K562 (cell line): ENCODE measurements around the gene ERP29. TPM values are rescaled to one million over a fixed set of nuclear protein-coding genes. Genes with fewer than 3 reads are reported as not detected.

Experiments used
- BACH1 ChIP-seq: fragments of 200-800 bp; sonication (Bioruptor generic); IDR thresholded peaks from 2 replicates; pipeline ENCODE4 v1.6.1; 2016; ENCODE audit warnings: missing genetic modification characterization, missing compliant biosample characterization
- ETS1 ChIP-seq: conservative IDR thresholded peaks from 2 replicates; pipeline ENCODE4 v1.6.1; 2011; ENCODE audit warnings: low read depth, mild to moderate bottlenecking, low read length; ENCODE audit not compliant: control insufficient read depth
- GABPB2 ChIP-seq: fragments of 250-450 bp; sonication (Bioruptor Pico); conservative IDR thresholded peaks from 2 replicates; pipeline ENCODE4 v1.5.1; 2021; ENCODE audit warnings: mild to moderate bottlenecking
- KAT2B ChIP-seq: IDR thresholded peaks from one replicate; pipeline ENCODE4 v1.6.1; 2012; ENCODE audit warnings: low read depth, mild to moderate bottlenecking, control low read depth, inconsistent platforms, low read length, moderate library complexity
- NFRKB ChIP-seq: fragments of 450-650 bp; IDR thresholded peaks from 2 replicates; pipeline ENCODE4 v1.6.1; 2016; ENCODE audit warnings: low read depth
- PHF8 ChIP-seq: fragments of 200-600 bp; sonication (generic); IDR thresholded peaks from 2 replicates; pipeline ENCODE4 v1.6.1; 2012; ENCODE audit warnings: mixed run types, mild to moderate bottlenecking, inconsistent platforms, low read length, moderate library complexity, borderline replicate concordance
- PRDM10 ChIP-seq: fragments of 450-650 bp; IDR thresholded peaks from 2 replicates; pipeline ENCODE4 v1.6.1; 2018; ENCODE audit not compliant: partially characterized antibody
- SNIP1 ChIP-seq: fragments of 450-650 bp; IDR thresholded peaks from 2 replicates; pipeline ENCODE4 v1.7.1; 2017; ENCODE audit warnings: low read depth, mild to moderate bottlenecking
- TOE1 ChIP-seq, 2 experiments: fragments of 450-650 bp in 1 of 2; sonication (generic) in 1 of 2; formaldehyde crosslinking in 1 of 2; IDR thresholded peaks; 2 replicates each; pipeline versions ENCODE4 v1.7.1 to v1.8.0; 2016 to 2022; ENCODE audit warnings: borderline replicate concordance in 2 of 2, mild to moderate bottlenecking in 2 of 2, antibody characterized with exemption in 1 of 2, inconsistent platforms in 1 of 2, low read depth in 1 of 2, missing genetic modification reagents in 1 of 2, moderate library complexity in 1 of 2
- ZNF146 ChIP-seq: IDR thresholded peaks from one replicate; pipeline ENCODE4 v1.6.1; 2018; ENCODE audit warnings: missing compliant biosample characterization; ENCODE audit not compliant: unreplicated experiment
- ZNF830 ChIP-seq: fragments of 250-450 bp; sonication (Bioruptor Pico); IDR thresholded peaks from 2 replicates; pipeline ENCODE4 v1.5.0; 2021; ENCODE audit warnings: mild to moderate bottlenecking
- polyA plus RNA-seq, 8 experiments: library from polyadenylated mRNA; depleted of rRNA in 4 of 8; stranded (reverse) in 5 of 8; unstranded in 3 of 8; fragments of >200 nt; fragmentation: Nextera tagmentation in 2 of 8; fragmentation: Illumina TruSeq in 1 of 8; extraction: Ambion mirVana in 2 of 8; extraction: Trizol in 1 of 8; gene quantifications; 2 replicates each; pipeline versions ENCODE4 v1.2.1 to v1.2.3, GENCODE V29; 2011 to 2014; ENCODE audit warnings: inconsistent platforms in 1 of 8, missing spikeins in 1 of 8
- total RNA-seq, 7 experiments: library from RNA; depleted of rRNA in 6 of 7; stranded (reverse); fragments of >200 nt in 6 of 7; fragmentation: Illumina TruSeq in 2 of 7; extraction: Trizol in 2 of 7; gene quantifications; 2 replicates each; pipeline versions ENCODE4 v1.2.1 to v1.2.3, GENCODE V29; 2011 to 2021; ENCODE audit warnings: low replicate concordance in 1 of 7
- TF ChIP-seq, protein P1 (sequence below): fragments of 250-450 bp; sonication (Bioruptor Pico); IDR thresholded peaks from 2 replicates; pipeline ENCODE4 v1.5.0; 2021; ENCODE audit warnings: mild to moderate bottlenecking, moderate library complexity
- TF ChIP-seq, protein P2 (sequence below): sonication (generic); formaldehyde crosslinking; IDR thresholded peaks from 2 replicates; pipeline ENCODE4 v1.4.0; 2020; ENCODE audit warnings: mild to moderate bottlenecking, missing genetic modification reagents

ERP29 gene
- total and polyA plus RNA-seq, 9 of the 15 experiments (the other 6 are each of a cell fraction or from before 2014, with no cell fraction given) = 42.4 to 146 (median 111) TPM

GRCh38 chr12:112012775-112013600 lies at the start of gene ERP29, which contains the start of gene TMEM116 (continued):
- TF ChIP-seq ETS1 (peak; percentile 76), TOE1 (IDR thresholded peaks at IDR 0.05; ENCODE audit: borderline replicate concordance) (peak; percentile 100), TOE1 (CRISPR knock-in tag; IDR thresholded peaks at IDR 0.05; ENCODE audit: borderline replicate concordance, low read depth) (peak; percentile 88; the same call in 1 of the 2 replicates), ZNF830 (CRISPR knock-in tag) (peak; percentile 91), GABPB2 (no peak), ZNF146 (CRISPR knock-in tag) (no peak), NFRKB (peak; percentile 85), BACH1 (tag) (no peak), KAT2B (no peak), PRDM10 (no peak), PHF8 (peak; percentile 88; the same call in 1 of the 2 replicates), SNIP1 (no peak)
- TF ChIP-seq, protein P1, sequence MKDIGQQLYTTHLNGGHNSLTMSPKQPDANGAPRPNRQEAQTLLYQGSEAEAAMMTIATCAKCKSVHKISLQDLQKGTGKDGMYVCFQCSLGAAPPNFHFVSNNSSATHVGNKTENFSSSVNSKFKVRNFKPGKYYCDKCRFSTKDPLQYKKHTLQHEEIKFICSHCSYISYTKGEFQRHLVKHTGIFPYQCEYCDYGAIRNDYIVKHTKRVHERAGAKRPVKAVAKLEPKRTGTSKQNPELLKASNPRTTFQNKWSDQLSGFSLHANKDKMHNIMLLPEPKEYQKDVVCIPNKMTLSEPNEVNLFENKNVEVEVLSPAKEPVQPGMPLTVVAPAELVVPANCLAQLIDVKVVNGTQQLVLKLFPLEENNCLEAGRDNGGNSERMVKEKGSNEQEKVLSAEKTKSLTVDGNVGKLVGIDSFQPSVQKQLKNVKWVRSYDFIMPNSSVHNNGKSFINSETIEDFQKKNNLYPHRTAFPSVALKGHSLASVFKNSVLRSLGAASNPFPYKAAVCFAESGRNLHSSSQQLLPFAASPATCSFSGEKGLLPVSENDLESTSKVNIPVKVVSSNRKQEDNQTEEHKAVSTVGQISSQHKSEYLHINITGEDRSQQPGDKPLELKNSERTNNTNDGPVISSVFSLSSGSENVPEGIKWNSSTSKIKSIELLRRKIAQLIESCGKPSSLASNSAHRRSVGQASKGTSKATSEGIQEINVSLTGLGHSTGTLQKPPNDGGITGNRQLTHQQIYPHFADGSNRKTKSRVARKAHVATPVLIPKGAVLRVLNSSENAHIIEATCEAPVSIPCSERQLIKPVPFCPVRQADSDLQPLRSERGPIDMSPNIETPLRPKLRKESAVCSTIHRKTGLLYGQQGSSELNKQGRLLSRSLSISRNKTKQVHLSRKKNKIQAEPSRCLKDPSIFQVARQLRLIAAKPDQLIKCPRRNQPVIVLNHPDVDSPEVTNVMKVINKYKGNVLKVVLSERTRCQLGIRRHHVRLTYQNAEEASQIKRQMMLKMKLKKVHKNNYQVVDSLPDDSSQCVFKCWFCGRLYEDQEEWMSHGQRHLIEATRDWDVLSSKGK (CRISPR knock-in tag) = no peak
- TF ChIP-seq, protein P2, sequence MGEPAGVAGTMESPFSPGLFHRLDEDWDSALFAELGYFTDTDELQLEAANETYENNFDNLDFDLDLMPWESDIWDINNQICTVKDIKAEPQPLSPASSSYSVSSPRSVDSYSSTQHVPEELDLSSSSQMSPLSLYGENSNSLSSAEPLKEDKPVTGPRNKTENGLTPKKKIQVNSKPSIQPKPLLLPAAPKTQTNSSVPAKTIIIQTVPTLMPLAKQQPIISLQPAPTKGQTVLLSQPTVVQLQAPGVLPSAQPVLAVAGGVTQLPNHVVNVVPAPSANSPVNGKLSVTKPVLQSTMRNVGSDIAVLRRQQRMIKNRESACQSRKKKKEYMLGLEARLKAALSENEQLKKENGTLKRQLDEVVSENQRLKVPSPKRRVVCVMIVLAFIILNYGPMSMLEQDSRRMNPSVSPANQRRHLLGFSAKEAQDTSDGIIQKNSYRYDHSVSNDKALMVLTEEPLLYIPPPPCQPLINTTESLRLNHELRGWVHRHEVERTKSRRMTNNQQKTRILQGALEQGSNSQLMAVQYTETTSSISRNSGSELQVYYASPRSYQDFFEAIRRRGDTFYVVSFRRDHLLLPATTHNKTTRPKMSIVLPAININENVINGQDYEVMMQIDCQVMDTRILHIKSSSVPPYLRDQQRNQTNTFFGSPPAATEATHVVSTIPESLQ (CRISPR knock-in tag) = peak; percentile 27; the same call in 1 of the 2 replicates
